Thyroid gland (tissue), 4 donors: ENCODE measurements around the gene RAET1E.
"Not testable (repeated sequence)": the region's sequence is repeated elsewhere in the genome, so short reads cannot be mapped to it uniquely, and the experiment has no call there.

Source experiments
- POLR2A ChIP-seq, 2 donors: fragments of 450-650 bp; IDR thresholded peaks; one replicate each; pipeline ENCODE4 v1.6.1; 2017; ENCODE audit warnings: antibody characterized with exemption in 2 of 2, mild to moderate bottlenecking in 2 of 2, moderate library complexity in 1 of 2
- TF ChIP-seq, protein P1 (sequence below), 6 experiments: fragments of 200-600 bp in 3 of 6; fragments of 450-650 bp in 3 of 6; sonication (generic) in 3 of 6; IDR thresholded peaks; one replicate each; pipeline ENCODE4 v1.5.1; 2016 to 2019; ENCODE audit warnings: antibody characterized with exemption in 6 of 6, mild to moderate bottlenecking in 2 of 6, inconsistent platforms in 1 of 6, moderate library complexity in 1 of 6

- TF ChIP-seq, protein P1, sequence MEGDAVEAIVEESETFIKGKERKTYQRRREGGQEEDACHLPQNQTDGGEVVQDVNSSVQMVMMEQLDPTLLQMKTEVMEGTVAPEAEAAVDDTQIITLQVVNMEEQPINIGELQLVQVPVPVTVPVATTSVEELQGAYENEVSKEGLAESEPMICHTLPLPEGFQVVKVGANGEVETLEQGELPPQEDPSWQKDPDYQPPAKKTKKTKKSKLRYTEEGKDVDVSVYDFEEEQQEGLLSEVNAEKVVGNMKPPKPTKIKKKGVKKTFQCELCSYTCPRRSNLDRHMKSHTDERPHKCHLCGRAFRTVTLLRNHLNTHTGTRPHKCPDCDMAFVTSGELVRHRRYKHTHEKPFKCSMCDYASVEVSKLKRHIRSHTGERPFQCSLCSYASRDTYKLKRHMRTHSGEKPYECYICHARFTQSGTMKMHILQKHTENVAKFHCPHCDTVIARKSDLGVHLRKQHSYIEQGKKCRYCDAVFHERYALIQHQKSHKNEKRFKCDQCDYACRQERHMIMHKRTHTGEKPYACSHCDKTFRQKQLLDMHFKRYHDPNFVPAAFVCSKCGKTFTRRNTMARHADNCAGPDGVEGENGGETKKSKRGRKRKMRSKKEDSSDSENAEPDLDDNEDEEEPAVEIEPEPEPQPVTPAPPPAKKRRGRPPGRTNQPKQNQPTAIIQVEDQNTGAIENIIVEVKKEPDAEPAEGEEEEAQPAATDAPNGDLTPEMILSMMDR (IDR thresholded peaks at IDR 0.05) = not testable (repeated sequence)
- TF ChIP-seq POLR2A (IDR thresholded peaks at IDR 0.05) = not testable (repeated sequence)
Observed at GRCh38 chr6:149862424-149862738, 35.5 kb downstream of the RAET1E start.
